ENCODE measurements around the gene ABCC1.

ABCC1 gene

GRCh38 chr16:16112450-16113053, 163.1 kb downstream of the ABCC1 start:
- no peak overlapping the region for H3K4me3 ChIP-seq (ENCODE audit: low read depth, low read length)
- DNase-seq (ENCODE audit: low read depth), result no peak
- TF ChIP-seq MYC (IDR thresholded peaks at IDR 0.05; ENCODE audit: low read depth, low read length), result no peak
- TF ChIP-seq CTCF (IDR thresholded peaks at IDR 0.05; ENCODE audit: low read depth, low read length), result no peak
- TF ChIP-seq MAX (IDR thresholded peaks at IDR 0.05; ENCODE audit: low read depth, low read length), result no peak
- TF ChIP-seq POLR2A (IDR thresholded peaks at IDR 0.05; ENCODE audit: extremely low read depth, insufficient read length), result no peak

GRCh38 chr16:16113076-16113475, 163.7 kb downstream of the ABCC1 start:
- no peak overlapping the region for H3K4me3 ChIP-seq (ENCODE audit: low read depth, low read length)
- no peak for TF ChIP-seq MYC (IDR thresholded peaks at IDR 0.05; ENCODE audit: low read depth, low read length)
- TF ChIP-seq CTCF (IDR thresholded peaks at IDR 0.05; ENCODE audit: low read depth, low read length), result no peak
- no peak for TF ChIP-seq MAX (IDR thresholded peaks at IDR 0.05; ENCODE audit: low read depth, low read length)
- TF ChIP-seq POLR2A (IDR thresholded peaks at IDR 0.05; ENCODE audit: extremely low read depth, insufficient read length), result no peak
- no peak for DNase-seq (ENCODE audit: low read depth)

GRCh38 chr16:16116841-16117240, 167.4 kb downstream of the ABCC1 start:
- H3K4me3 ChIP-seq (ENCODE audit: low read depth, low read length), result no peak overlapping the region
- no peak for TF ChIP-seq CTCF (IDR thresholded peaks at IDR 0.05; ENCODE audit: low read depth, low read length)
- TF ChIP-seq MAX (IDR thresholded peaks at IDR 0.05; ENCODE audit: low read depth, low read length), result no peak
- no peak for TF ChIP-seq MYC (IDR thresholded peaks at IDR 0.05; ENCODE audit: low read depth, low read length)
- TF ChIP-seq POLR2A (IDR thresholded peaks at IDR 0.05; ENCODE audit: extremely low read depth, insufficient read length), result no peak
- no peak for DNase-seq (ENCODE audit: low read depth)

- DNase-seq (ENCODE audit: low read depth), result no peak
- TF ChIP-seq MYC (IDR thresholded peaks at IDR 0.05; ENCODE audit: low read depth, low read length), result no peak
- no peak overlapping the region for H3K4me3 ChIP-seq (ENCODE audit: low read depth, low read length)
These were observed 168.9 kb downstream of the ABCC1 start for GRCh38 chr16:16118337-16118736.

- DNase-seq (ENCODE audit: low read depth), result no peak
- no peak overlapping the region for H3K4me3 ChIP-seq (ENCODE audit: low read depth, low read length)
- TF ChIP-seq CTCF (IDR thresholded peaks at IDR 0.05; ENCODE audit: low read depth, low read length) (no peak), MAX (IDR thresholded peaks at IDR 0.05; ENCODE audit: low read depth, low read length) (no peak), POLR2A (IDR thresholded peaks at IDR 0.05; ENCODE audit: extremely low read depth, insufficient read length) (no peak), MYC (IDR thresholded peaks at IDR 0.05; ENCODE audit: low read depth, low read length) (no peak)
These were observed 170.6 kb downstream of the ABCC1 start for GRCh38 chr16:16120044-16120381.

GRCh38 chr16:16120382-16121184, 171.2 kb downstream of the ABCC1 start:
- no peak for TF ChIP-seq POLR2A (IDR thresholded peaks at IDR 0.05; ENCODE audit: extremely low read depth, insufficient read length)
- no peak for TF ChIP-seq MYC (IDR thresholded peaks at IDR 0.05; ENCODE audit: low read depth, low read length)
- TF ChIP-seq CTCF (IDR thresholded peaks at IDR 0.05; ENCODE audit: low read depth, low read length), result no peak
- no peak for TF ChIP-seq MAX (IDR thresholded peaks at IDR 0.05; ENCODE audit: low read depth, low read length)
- no peak overlapping the region for H3K4me3 ChIP-seq (ENCODE audit: low read depth, low read length)
- DNase-seq (ENCODE audit: low read depth), result no peak
